ENCODE data around the gene RTL10. TPM values are rescaled to one million over a fixed set of nuclear protein-coding genes. Genes with fewer than 3 reads are reported as not detected.

RTL10 gene
- polyA plus RNA-seq, 2 of the 4 experiments (the other 2 are of a cell fraction): 4.4 to 5.1 TPM

DNA sequence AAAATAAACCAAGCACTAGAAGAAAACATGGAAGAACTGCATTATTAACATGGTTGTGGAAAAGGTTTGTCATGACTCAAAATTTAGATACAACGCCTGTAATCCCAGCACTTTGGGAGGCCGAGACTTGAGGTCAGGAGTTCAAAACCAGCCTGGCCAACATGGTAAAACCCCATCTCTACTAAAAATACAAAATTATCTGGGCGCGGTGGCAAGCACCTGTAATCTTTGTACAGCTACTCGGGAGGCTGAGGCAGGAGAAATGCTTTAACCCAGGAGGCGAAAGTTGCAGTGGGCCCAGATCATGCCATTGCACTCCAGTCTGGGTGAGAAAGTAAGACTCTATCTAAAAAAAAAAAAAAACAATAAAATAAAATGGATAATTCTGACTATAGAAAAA is 23.7 kb downstream of the RTL10 start:
- WGBS (ENCODE audit: missing lambda C conversion rate): 93% methylated on average over 6 of the region's 6 CpGs
- Histone ChIP-seq H3K4me2 (no peak overlapping the region), H3K4me1 (no peaks in the 10 kb centered on the region), H3K9me3 (no peaks in the 10 kb centered on the region), H3K27ac (no peak overlapping the region), H3K4me3 (no peak overlapping the region)
- ChIA-PET POLR2A (no interaction called here), CTCF (interaction anchor here (0.8 to 2.1 kb wide), 3 partner anchors 18 to 101 kb away, joined by 3 to 6 read pairs (median 5); no protein-coding TSS in a partner anchor)
- no peak for FAIRE-seq
- no peak for TF ChIP-seq ZNF302 (CRISPR knock-in tag; IDR thresholded peaks at IDR 0.05)
- TF ChIP-seq CBX8 (IDR thresholded peaks at IDR 0.05): no peak
- no peak for TF ChIP-seq ESRRA (IDR thresholded peaks at IDR 0.05; ENCODE audit: borderline replicate concordance, low read length)
- no peak for TF ChIP-seq FOSL2 (IDR thresholded peaks at IDR 0.05)
- no peak for TF ChIP-seq FOSL2 (CRISPR knock-in tag; IDR thresholded peaks at IDR 0.05)
- TF ChIP-seq ELK1 (IDR thresholded peaks at IDR 0.05; ENCODE audit: low read depth, low read length): no peak
- no peak for TF ChIP-seq SMC3 (IDR thresholded peaks at IDR 0.05)
- TF ChIP-seq NPAS2 (CRISPR knock-in tag; IDR thresholded peaks at IDR 0.05; ENCODE audit: borderline replicate concordance): no peak
- no peak for ATAC-seq
- no peak for DNase-seq (ENCODE audit: low read depth in 1 of 2, low spot score in 1 of 2)

DNA sequence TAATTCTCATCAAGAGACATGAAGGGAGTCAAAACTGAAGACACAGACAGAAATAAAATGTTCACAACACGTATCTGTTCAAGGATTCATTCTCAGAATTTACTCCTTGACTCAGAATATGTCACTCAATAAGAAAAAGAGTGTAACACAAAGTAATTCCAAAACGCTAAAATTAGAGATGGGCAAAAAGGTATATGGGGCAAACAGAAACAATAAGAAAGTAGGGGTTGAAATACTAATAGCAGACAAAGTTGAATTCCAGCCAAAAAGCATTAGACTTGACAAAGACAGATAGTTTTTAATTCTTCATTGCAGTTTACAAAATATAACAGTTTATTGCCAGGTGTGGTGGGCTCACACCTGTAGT is 26.7 kb downstream of the RTL10 start:
- no peak for DNase-seq (ENCODE audit: low read depth in 1 of 2, low spot score in 1 of 2)
- H3K27ac ChIP-seq: no peak overlapping the region
- POLR2A ChIA-PET: no interaction called here
- ATAC-seq: no peak
- H3K4me1 ChIP-seq: peaks cover 5% of the 10 kb centered on the region; the same call in 1 of the 3 replicates
- no peak for FAIRE-seq
- H3K9me3 ChIP-seq: no peaks in the 10 kb centered on the region
- WGBS (ENCODE audit: missing lambda C conversion rate): 66% methylated on average over 2 of the region's 2 CpGs
- no peak overlapping the region for H3K4me2 ChIP-seq
- CTCF ChIA-PET: no interaction called here
- TF ChIP-seq KDM5A (IDR thresholded peaks at IDR 0.05) (no peak), ZSCAN20 (CRISPR knock-in tag; IDR thresholded peaks at IDR 0.05) (no peak), ATOH8 (CRISPR knock-in tag; IDR thresholded peaks at IDR 0.05; ENCODE audit: low read depth) (no peak), NPAS2 (CRISPR knock-in tag; IDR thresholded peaks at IDR 0.05; ENCODE audit: borderline replicate concordance) (no peak), JUNB (IDR thresholded peaks at IDR 0.05) (no peak), NR3C1 (IDR thresholded peaks at IDR 0.05) (no peak)
- H3K4me3 ChIP-seq: no peak overlapping the region

GRCh38 chr22:19827341-19828034 is 27.2 kb downstream of the RTL10 start:
- 74% methylated on average over 10 of the region's 10 CpGs for WGBS (ENCODE audit: missing lambda C conversion rate)
- Histone ChIP-seq H3K9me3 (no peaks in the 10 kb centered on the region), H3K27ac (no peak overlapping the region), H3K4me3 (no peak overlapping the region), H3K4me1 (peaks cover 5% of the 10 kb centered on the region; the same call in 1 of the 3 replicates), H3K4me2 (no peak overlapping the region)
- FAIRE-seq: no peak
- CTCF ChIA-PET: no interaction called here
- no peak for DNase-seq (ENCODE audit: low read depth in 1 of 2, low spot score in 1 of 2)
- no peak for ATAC-seq
- POLR2A ChIA-PET: no interaction called here
- no peak for TF ChIP-seq NFE2L2 (conservative IDR thresholded peaks at IDR 0.05; ENCODE audit: low read length)
- TF ChIP-seq SMC3 (IDR thresholded peaks at IDR 0.05): no peak
- TF ChIP-seq, protein P1, sequence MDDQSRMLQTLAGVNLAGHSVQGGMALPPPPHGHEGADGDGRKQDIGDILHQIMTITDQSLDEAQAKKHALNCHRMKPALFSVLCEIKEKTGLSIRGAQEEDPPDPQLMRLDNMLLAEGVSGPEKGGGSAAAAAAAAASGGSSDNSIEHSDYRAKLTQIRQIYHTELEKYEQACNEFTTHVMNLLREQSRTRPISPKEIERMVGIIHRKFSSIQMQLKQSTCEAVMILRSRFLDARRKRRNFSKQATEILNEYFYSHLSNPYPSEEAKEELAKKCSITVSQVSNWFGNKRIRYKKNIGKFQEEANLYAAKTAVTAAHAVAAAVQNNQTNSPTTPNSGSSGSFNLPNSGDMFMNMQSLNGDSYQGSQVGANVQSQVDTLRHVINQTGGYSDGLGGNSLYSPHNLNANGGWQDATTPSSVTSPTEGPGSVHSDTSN (IDR thresholded peaks at IDR 0.05): no peak
- TF ChIP-seq CTCF (IDR thresholded peaks at IDR 0.05): no peak
- no peak for TF ChIP-seq EHMT2 (IDR thresholded peaks at IDR 0.05; ENCODE audit: low read depth)
- no peak for TF ChIP-seq ZC3H11A (IDR thresholded peaks at IDR 0.05)
- TF ChIP-seq ATOH8 (CRISPR knock-in tag; IDR thresholded peaks at IDR 0.05; ENCODE audit: low read depth): no peak
- no peak for TF ChIP-seq JUNB (IDR thresholded peaks at IDR 0.05)
- TF ChIP-seq RNF2 (IDR thresholded peaks at IDR 0.05; ENCODE audit: borderline replicate concordance, low read depth): no peak
- no peak for TF ChIP-seq HEYL (CRISPR knock-in tag; IDR thresholded peaks at IDR 0.05)
- TF ChIP-seq FOSB (CRISPR knock-in tag; IDR thresholded peaks at IDR 0.05): no peak
- no peak for TF ChIP-seq SREBF2 (IDR thresholded peaks at IDR 0.05)
- no peak for TF ChIP-seq ZFP36 (IDR thresholded peaks at IDR 0.05; ENCODE audit: borderline replicate concordance, partially characterized antibody)
- TF ChIP-seq EP300 (IDR thresholded peaks at IDR 0.05): no peak
- no peak for TF ChIP-seq CHD4 (IDR thresholded peaks at IDR 0.05; ENCODE audit: borderline replicate concordance)
- no peak for TF ChIP-seq NPAS2 (CRISPR knock-in tag; IDR thresholded peaks at IDR 0.05; ENCODE audit: borderline replicate concordance)
- no peak for TF ChIP-seq HOXB13 (CRISPR knock-in tag; IDR thresholded peaks at IDR 0.05; ENCODE audit: low read depth)
- TF ChIP-seq FOXS1 (CRISPR knock-in tag; IDR thresholded peaks at IDR 0.05): no peak
- no peak for TF ChIP-seq ZSCAN20 (CRISPR knock-in tag; IDR thresholded peaks at IDR 0.05)
- TF ChIP-seq KDM1A (IDR thresholded peaks at IDR 0.05; ENCODE audit: low read depth): no peak
